ENCODE measurements around the gene SIDT2.

DNA sequence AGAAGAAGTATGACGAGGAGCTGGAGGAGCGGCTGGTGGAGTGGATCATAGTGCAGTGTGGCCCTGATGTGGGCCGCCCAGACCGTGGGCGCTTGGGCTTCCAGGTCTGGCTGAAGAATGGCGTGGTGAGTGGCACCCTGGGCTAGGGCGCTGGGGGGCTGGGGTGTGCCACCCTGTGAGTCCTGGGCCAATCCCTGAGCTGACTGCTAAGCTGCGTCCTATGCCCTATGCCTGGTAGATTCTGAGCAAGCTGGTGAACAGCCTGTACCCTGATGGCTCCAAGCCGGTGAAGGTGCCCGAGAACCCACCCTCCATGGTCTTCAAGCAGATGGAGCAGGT lies 24.5 kb downstream of the SIDT2 start:
- TF ChIP-seq, protein P1, sequence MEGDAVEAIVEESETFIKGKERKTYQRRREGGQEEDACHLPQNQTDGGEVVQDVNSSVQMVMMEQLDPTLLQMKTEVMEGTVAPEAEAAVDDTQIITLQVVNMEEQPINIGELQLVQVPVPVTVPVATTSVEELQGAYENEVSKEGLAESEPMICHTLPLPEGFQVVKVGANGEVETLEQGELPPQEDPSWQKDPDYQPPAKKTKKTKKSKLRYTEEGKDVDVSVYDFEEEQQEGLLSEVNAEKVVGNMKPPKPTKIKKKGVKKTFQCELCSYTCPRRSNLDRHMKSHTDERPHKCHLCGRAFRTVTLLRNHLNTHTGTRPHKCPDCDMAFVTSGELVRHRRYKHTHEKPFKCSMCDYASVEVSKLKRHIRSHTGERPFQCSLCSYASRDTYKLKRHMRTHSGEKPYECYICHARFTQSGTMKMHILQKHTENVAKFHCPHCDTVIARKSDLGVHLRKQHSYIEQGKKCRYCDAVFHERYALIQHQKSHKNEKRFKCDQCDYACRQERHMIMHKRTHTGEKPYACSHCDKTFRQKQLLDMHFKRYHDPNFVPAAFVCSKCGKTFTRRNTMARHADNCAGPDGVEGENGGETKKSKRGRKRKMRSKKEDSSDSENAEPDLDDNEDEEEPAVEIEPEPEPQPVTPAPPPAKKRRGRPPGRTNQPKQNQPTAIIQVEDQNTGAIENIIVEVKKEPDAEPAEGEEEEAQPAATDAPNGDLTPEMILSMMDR (IDR thresholded peaks at IDR 0.05), result no peak
- TF ChIP-seq POLR2A (IDR thresholded peaks at IDR 0.05), result peak in 1 of 2 donors; percentile 43

All from gastroesophageal sphincter (tissue), 3 donors.